K562 (cell line): ENCODE data around the gene PPT2. TPM values are rescaled to one million over a fixed set of nuclear protein-coding genes. Genes with fewer than 3 reads are reported as not detected.
"Not testable (repeated sequence)": the region's sequence is repeated elsewhere in the genome, so short reads cannot be mapped to it uniquely, and the experiment has no call there.

Experiments
- ATAC-seq: fragments of 200-7000 bp; cut with Tn5 transposase; 3 replicates; pipeline ENCODE4 v1.9.1; 2020; ENCODE audit warnings: moderate library complexity
- BruUV-seq: library from RNA; stranded (reverse); fragments of 400-500 nt; replicated peaks from 2 replicates; lab custom pipeline; 2021; lab: Mats Ljungman, UMichigan
- CTCF ChIA-PET: fragments of 300-600 bp; formaldehyde crosslinking; extraction: SDS; loops from one replicate; lab custom pipeline; 2021; ENCODE audit warnings: low intra/inter-chr PET ratio; lab: Yijun Ruan, JAX
- POLR2A ChIA-PET: fragments of 300-600, 350-650 bp; sonication (Branson Sonifier 250); formaldehyde crosslinking; extraction: SDS; loops from one replicate; lab custom pipeline; 2021; ENCODE audit warnings: antibody characterized with exemption, inconsistent platforms; lab: Yijun Ruan, JAX
- DNase-seq, 4 experiments: peaks; one replicate each; pipeline versions ENCODE4 v3.0.0 to v3.0.0-alpha.2; 2011 to 2018; ENCODE audit warnings: low spot score in 3 of 4, mixed read lengths in 3 of 4; ENCODE audit errors: extremely low read depth in 1 of 4
- FAIRE-seq: peaks from 2 replicates; lab custom pipeline; 2011; peaks lifted over from hg19 to GRCh38; lab: Jason Lieb, UNC
- H2AFZ ChIP-seq: 2 replicates; pipeline ENCODE4 v1.6.0; 2011; ENCODE audit warnings: low read depth, low read length, control low read depth, inconsistent platforms
- H3K27ac ChIP-seq: fragments of 200-600 bp; 3 replicates; pipeline ENCODE4 v1.8.0; 2011; ENCODE audit warnings: low read depth, mild to moderate bottlenecking, control low read depth, inconsistent platforms, low read length, moderate library complexity, mixed read lengths; ENCODE audit errors: extremely low read depth
- H3K27me3 ChIP-seq, 2 experiments: fragments of 300-600 bp in 1 of 2; 2 replicates in 1 of 2; 3 replicates in 1 of 2; pipeline versions ENCODE4 v1.6.0 to v1.8.0; 2011; ENCODE audit warnings: inconsistent platforms in 2 of 2, low read length in 2 of 2, mild to moderate bottlenecking in 1 of 2, mixed read lengths in 1 of 2, moderate library complexity in 1 of 2; ENCODE audit not compliant: control insufficient read depth in 2 of 2, insufficient read depth in 2 of 2
- H3K36me3 ChIP-seq: fragments of 300-600 bp; 3 replicates; pipeline ENCODE4 v1.8.0; 2011; ENCODE audit warnings: mild to moderate bottlenecking, low read length, inconsistent platforms; ENCODE audit not compliant: control insufficient read depth, insufficient read depth
- H3K4me1 ChIP-seq, 2 experiments: fragments of 200-600 bp in 1 of 2; replicated peaks in 1 of 2; 2 replicates in 1 of 2; 3 replicates in 1 of 2; pipeline versions ENCODE4 v1.5.1 to v1.8.0; 2011; ENCODE audit warnings: inconsistent platforms in 2 of 2, low read length in 2 of 2, mild to moderate bottlenecking in 1 of 2, mixed read lengths in 1 of 2, moderate library complexity in 1 of 2; ENCODE audit not compliant: control insufficient read depth in 2 of 2, insufficient read depth in 2 of 2
- H3K4me2 ChIP-seq: 2 replicates; pipeline ENCODE4 v1.6.1; 2011; ENCODE audit warnings: low read length, control low read depth, inconsistent platforms, mixed read lengths; ENCODE audit not compliant: insufficient read depth
- H3K4me3 ChIP-seq: fragments of 200-600 bp; sonication (generic), shearing (Covaris generic); 2 replicates; pipeline ENCODE4 v1.5.1; 2016; ENCODE audit warnings: control low read depth, inconsistent platforms
- H3K79me2 ChIP-seq: fragments of 200-600 bp; 3 replicates; pipeline ENCODE4 v1.8.0; 2011; ENCODE audit warnings: low read length, inconsistent platforms; ENCODE audit not compliant: control insufficient read depth, insufficient read depth
- H3K9ac ChIP-seq, 2 experiments: 2 replicates each; pipeline versions ENCODE4 v1.6.0 to v1.6.1; 2011; ENCODE audit warnings: low read depth in 2 of 2, low read length in 2 of 2, control low read depth in 1 of 2, inconsistent platforms in 1 of 2, mild to moderate bottlenecking in 1 of 2, mixed read lengths in 1 of 2; ENCODE audit not compliant: insufficient read depth in 1 of 2
- H3K9me1 ChIP-seq: one replicate; pipeline ENCODE4 v1.6.0; 2011; ENCODE audit warnings: inconsistent platforms, mild to moderate bottlenecking, low read length, moderate library complexity; ENCODE audit not compliant: control insufficient read depth, insufficient read depth
- H3K9me3 ChIP-seq: replicated peaks from 2 replicates; pipeline ENCODE4 v1.5.1; 2011; ENCODE audit warnings: low read depth, low read length, inconsistent platforms; ENCODE audit not compliant: control insufficient read depth, insufficient read depth
- H4K20me1 ChIP-seq: replicated peaks from 2 replicates; pipeline ENCODE4 v1.6.1; 2011; ENCODE audit warnings: low read length, inconsistent platforms, mixed read lengths; ENCODE audit not compliant: control insufficient read depth, insufficient read depth
- LARP7 ChIP-seq: fragments of 450-650 bp; IDR thresholded peaks from 2 replicates; pipeline ENCODE4 v1.6.1; 2016
- ZBTB1 ChIP-seq: sonication (generic); formaldehyde crosslinking; IDR thresholded peaks from 2 replicates; pipeline ENCODE4 v1.8.1; 2023; ENCODE audit warnings: missing genetic modification reagents, low read depth, mild to moderate bottlenecking, borderline replicate concordance
- ZNF239 ChIP-seq: fragments of 250-450 bp; sonication (Bioruptor Pico); IDR thresholded peaks from 2 replicates; pipeline ENCODE4 v1.4.0; 2020; ENCODE audit warnings: mild to moderate bottlenecking
- ZNF589 ChIP-seq: fragments of 200-800 bp; sonication (Bioruptor generic); IDR thresholded peaks from 2 replicates; pipeline ENCODE4 v1.6.1; 2016; ENCODE audit warnings: low read depth, missing genetic modification characterization, missing compliant biosample characterization
- WGBS: fragments of 100-300 bp; shearing (Covaris generic); methylation state at CpG from one replicate; pipeline ENCODE4 v1.1.6; 2016; ENCODE audit warnings: low coverage, mixed read lengths; ENCODE audit not compliant: insufficient coverage; ENCODE audit errors: missing lambda C conversion rate; 5-methylcytosine and 5-hydroxymethylcytosine counted together
- in situ Hi-C: fragments of 300-500 bp; cut with MboI; formaldehyde crosslinking; loops from 4 replicates; pipeline ENCODE4 v1.15.0; 2018; ENCODE audit warnings: inconsistent platforms, mixed read lengths
- intact Hi-C: fragments of 100-400 bp; cut with micrococcal nuclease; formaldehyde crosslinking; loops from 2 replicates; pipeline ENCODE4 v1.14.2; 2022
- polyA plus RNA-seq, 8 experiments: library from polyadenylated mRNA; depleted of rRNA in 4 of 8; stranded (reverse) in 5 of 8; unstranded in 3 of 8; fragments of >200 nt; fragmentation: Nextera tagmentation in 2 of 8; fragmentation: Illumina TruSeq in 1 of 8; extraction: Ambion mirVana in 2 of 8; extraction: Trizol in 1 of 8; gene quantifications; 2 replicates each; pipeline versions ENCODE4 v1.2.1 to v1.2.3, GENCODE V29; 2011 to 2014; ENCODE audit warnings: inconsistent platforms in 1 of 8, missing spikeins in 1 of 8
- total RNA-seq, 7 experiments: library from RNA; depleted of rRNA in 6 of 7; stranded (reverse); fragments of >200 nt in 6 of 7; fragmentation: Illumina TruSeq in 2 of 7; extraction: Trizol in 2 of 7; gene quantifications; 2 replicates each; pipeline versions ENCODE4 v1.2.1 to v1.2.3, GENCODE V29; 2011 to 2021; ENCODE audit warnings: low replicate concordance in 1 of 7
- TF ChIP-seq, protein P1 (sequence below), 2 experiments: fragments of 450-650 bp; formaldehyde crosslinking in 1 of 2; IDR thresholded peaks; 2 replicates each; pipeline versions ENCODE4 v1.4.0 to v1.6.1; 2014 to 2020; ENCODE audit warnings: mild to moderate bottlenecking in 2 of 2, borderline replicate concordance in 1 of 2, low read depth in 1 of 2

Gene PPT2
- total and polyA plus RNA-seq, 9 of the 15 experiments (the other 6 are each of a cell fraction or from before 2014, with no cell fraction given), result 27.4 to 98.8 (median 69.9) TPM

DNA sequence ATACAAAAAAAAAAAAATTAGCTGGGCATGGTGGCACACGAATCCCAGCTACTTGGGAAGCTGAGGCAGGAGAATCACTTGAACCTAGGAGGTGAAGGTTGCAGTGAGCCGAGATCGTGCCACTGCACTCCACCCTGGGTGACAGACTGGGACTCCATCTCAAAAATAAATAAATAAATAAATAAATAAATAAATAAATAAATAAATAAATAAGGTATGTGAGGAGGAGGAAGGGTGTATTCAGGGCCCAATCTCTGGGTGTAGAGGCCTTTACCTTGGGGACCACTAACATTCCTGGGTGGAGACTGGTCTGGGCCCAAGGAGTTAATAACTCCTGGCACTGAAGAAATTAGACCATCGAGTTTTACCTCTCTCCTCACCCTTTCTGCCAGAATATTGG lies 57.5 kb downstream of the PPT2 start:
- H3K9me1 ChIP-seq, H3K4me2 ChIP-seq, in situ Hi-C loops, H3K9me3 ChIP-seq, H3K36me3 ChIP-seq, H2AFZ ChIP-seq, FAIRE-seq, H3K4me3 ChIP-seq, H3K9ac ChIP-seq, BruUV-seq, H4K20me1 ChIP-seq, H3K27ac ChIP-seq, ATAC-seq, CTCF ChIA-PET, DNase-seq, intact Hi-C loops, H3K79me2 ChIP-seq: not testable (repeated sequence)
- POLR2A ChIA-PET, result interaction anchor here (2.6 kb wide), 1 partner anchor 16 kb away, joined by 9 read pairs; no protein-coding TSS in a partner anchor
- Histone ChIP-seq H3K27me3 (peaks cover 0 to 14% of the 10 kb centered on the region in 2 experiments; a peak in 2 of 5 replicates), H3K4me1 (peaks cover 8 to 11% of the 10 kb centered on the region in 2 experiments; a peak in 4 of 5 replicates)
- 17% methylated on average over 4 of the region's 4 CpGs for WGBS

DNA sequence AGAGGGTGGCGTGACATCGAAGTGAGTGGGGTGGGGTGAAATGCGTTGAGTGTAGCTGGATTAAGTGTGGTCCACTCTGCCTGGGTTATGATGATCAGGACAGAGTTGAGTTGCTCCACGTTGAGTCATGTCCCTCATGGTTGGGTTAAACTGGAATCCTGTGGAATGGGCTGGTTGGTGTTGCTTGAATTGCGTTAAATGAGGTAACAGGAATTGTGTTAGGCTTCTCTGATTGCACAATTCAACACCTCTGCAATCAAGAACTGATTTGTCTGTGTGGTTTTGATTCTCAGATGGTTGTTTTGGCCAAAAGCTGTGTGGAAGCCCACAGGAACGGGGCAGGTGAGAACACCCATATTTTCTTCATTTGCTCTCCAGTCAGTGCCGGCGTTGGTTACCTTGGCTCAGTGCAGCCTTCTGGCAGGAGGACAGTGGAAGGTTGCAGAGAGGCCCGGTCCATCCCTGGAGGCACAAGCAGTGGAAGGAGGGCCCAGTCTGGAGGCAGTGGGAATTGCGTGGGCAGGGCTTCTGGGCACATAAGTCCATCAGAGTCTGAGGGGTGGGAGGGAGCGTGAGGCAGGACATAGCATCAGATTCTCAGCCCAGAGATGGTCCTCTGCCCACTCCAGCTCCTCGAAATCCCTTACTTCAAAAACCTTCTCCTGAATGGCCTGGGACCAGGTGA lies 58.3 kb downstream of the PPT2 start:
- no peak for DNase-seq
- no peak overlapping the region for H3K4me3 ChIP-seq
- ATAC-seq, result peak; percentile 15; the same call in 1 of the 3 replicates
- no peak overlapping the region for H3K9ac ChIP-seq
- H2AFZ ChIP-seq, result peak overlapping the region; percentile 8; the same call in 1 of the 2 replicates
- no peak overlapping the region for H3K4me2 ChIP-seq
- peaks cover 10 to 13% of the 10 kb centered on the region in 2 experiments; a peak in 4 of 5 replicates for H3K4me1 ChIP-seq
- H3K9me1 ChIP-seq, result no peaks in the 10 kb centered on the region
- no TSS peak for BruUV-seq
- no peak overlapping the region for H3K27ac ChIP-seq
- H3K79me2 ChIP-seq, result no peaks in the 10 kb centered on the region
- no peaks in the 10 kb centered on the region for H4K20me1 ChIP-seq
- peaks cover 0 to 14% of the 10 kb centered on the region in 2 experiments; a peak in 2 of 5 replicates for H3K27me3 ChIP-seq
- ChIA-PET POLR2A (interaction anchor here (2.6 kb wide), 1 partner anchor 16 kb away, joined by 9 read pairs; no protein-coding TSS in a partner anchor), CTCF (no interaction called here)
- no peaks in the 10 kb centered on the region for H3K9me3 ChIP-seq
- intact Hi-C loops, result no loop called here
- H3K36me3 ChIP-seq, result no peaks in the 10 kb centered on the region
- 22% methylated on average over 12 of the region's 12 CpGs for WGBS
- in situ Hi-C loops, result no loop called here
- FAIRE-seq, result peak; percentile 65
- TF ChIP-seq ZNF589 (CRISPR knock-in tag) (no peak), ZBTB1 (no peak), ZNF239 (CRISPR knock-in tag) (no peak), LARP7 (no peak)
- TF ChIP-seq, protein P1, sequence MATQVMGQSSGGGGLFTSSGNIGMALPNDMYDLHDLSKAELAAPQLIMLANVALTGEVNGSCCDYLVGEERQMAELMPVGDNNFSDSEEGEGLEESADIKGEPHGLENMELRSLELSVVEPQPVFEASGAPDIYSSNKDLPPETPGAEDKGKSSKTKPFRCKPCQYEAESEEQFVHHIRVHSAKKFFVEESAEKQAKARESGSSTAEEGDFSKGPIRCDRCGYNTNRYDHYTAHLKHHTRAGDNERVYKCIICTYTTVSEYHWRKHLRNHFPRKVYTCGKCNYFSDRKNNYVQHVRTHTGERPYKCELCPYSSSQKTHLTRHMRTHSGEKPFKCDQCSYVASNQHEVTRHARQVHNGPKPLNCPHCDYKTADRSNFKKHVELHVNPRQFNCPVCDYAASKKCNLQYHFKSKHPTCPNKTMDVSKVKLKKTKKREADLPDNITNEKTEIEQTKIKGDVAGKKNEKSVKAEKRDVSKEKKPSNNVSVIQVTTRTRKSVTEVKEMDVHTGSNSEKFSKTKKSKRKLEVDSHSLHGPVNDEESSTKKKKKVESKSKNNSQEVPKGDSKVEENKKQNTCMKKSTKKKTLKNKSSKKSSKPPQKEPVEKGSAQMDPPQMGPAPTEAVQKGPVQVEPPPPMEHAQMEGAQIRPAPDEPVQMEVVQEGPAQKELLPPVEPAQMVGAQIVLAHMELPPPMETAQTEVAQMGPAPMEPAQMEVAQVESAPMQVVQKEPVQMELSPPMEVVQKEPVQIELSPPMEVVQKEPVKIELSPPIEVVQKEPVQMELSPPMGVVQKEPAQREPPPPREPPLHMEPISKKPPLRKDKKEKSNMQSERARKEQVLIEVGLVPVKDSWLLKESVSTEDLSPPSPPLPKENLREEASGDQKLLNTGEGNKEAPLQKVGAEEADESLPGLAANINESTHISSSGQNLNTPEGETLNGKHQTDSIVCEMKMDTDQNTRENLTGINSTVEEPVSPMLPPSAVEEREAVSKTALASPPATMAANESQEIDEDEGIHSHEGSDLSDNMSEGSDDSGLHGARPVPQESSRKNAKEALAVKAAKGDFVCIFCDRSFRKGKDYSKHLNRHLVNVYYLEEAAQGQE (IDR thresholded peaks at IDR 0.05; ENCODE audit: borderline replicate concordance), result peak; percentile 51
- TF ChIP-seq, protein P1 (CRISPR knock-in tag; IDR thresholded peaks at IDR 0.05; ENCODE audit: low read depth), result no peak
